Caki2 (cell line): ENCODE measurements around the gene MX2. TPM values are rescaled to one million over a fixed set of nuclear protein-coding genes. Genes with fewer than 3 reads are reported as not detected.
"Not testable (repeated sequence)": the region's sequence is repeated elsewhere in the genome, so short reads cannot be mapped to it uniquely, and the experiment has no call there.

ENCODE experiments used
- DNase-seq: peaks from one replicate; pipeline ENCODE4 v3.0.0-alpha.2; 2015; ENCODE audit warnings: low read depth
- in situ Hi-C: cut with HindIII; loops from 2 replicates; pipeline ENCODE4 v1.10.0; 2016; ENCODE audit warnings: low sequenced_read_pairs, low pct_unique_long_range_greater_than_20kb, mixed read lengths
- total RNA-seq: library from RNA; depleted of rRNA; stranded (reverse); fragments of >200 nt; shearing (Covaris generic); gene quantifications from 2 replicates; pipeline ENCODE4 v1.2.3, GENCODE V29; 2014; ENCODE audit warnings: low replicate concordance; rRNA removed

MX2 gene, protein sequence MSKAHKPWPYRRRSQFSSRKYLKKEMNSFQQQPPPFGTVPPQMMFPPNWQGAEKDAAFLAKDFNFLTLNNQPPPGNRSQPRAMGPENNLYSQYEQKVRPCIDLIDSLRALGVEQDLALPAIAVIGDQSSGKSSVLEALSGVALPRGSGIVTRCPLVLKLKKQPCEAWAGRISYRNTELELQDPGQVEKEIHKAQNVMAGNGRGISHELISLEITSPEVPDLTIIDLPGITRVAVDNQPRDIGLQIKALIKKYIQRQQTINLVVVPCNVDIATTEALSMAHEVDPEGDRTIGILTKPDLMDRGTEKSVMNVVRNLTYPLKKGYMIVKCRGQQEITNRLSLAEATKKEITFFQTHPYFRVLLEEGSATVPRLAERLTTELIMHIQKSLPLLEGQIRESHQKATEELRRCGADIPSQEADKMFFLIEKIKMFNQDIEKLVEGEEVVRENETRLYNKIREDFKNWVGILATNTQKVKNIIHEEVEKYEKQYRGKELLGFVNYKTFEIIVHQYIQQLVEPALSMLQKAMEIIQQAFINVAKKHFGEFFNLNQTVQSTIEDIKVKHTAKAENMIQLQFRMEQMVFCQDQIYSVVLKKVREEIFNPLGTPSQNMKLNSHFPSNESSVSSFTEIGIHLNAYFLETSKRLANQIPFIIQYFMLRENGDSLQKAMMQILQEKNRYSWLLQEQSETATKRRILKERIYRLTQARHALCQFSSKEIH
- 1.2 and 4.9 TPM in 2 replicates for total RNA-seq

DNA sequence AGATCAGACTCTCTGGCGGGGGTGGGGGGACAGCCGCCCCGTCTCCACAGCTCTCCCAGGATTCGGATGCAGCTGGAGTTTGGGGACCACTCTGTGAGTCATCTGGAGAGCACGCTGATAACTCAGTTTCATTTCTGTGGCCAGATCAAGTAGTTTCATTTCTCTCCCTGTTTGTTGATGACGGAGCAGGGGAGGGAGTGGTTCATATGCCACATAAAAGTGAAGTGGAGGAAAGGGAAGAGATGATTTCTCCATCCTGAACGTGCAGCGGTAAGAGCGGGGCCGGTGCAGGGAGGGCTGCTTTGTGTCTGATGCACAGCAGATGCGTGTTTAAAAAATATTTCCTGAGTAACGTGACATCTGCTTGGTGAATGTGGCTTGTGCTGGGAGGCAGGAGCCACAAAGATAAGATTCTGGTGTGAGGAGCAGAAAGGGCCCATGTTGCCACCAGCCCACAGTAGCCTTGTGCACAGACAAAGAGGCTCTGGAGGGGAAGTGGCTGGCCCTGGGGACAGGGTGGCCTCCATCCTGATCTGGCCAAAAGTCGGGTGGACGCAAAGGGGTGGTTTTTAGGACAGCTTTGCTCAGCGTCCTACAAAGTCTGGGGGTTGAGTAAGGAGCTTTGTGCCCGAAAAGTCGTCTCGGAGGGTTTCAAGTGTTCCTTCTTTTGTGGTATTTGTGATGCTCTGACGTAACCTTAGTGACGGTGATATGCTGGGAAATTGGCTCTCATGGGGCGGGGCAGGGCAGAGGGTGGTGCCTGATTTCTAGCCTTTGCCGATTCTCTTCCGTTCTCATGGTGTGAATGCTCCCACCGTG is at the start of gene MX2:
Gene MX2, plus strand, starts transcription at position 242 of the 819 bp plus-strand sequence. CDS start 14,880 bp downstream, outside the sequence.
- DNase-seq: no peak
- in situ Hi-C loops: no loop called here

DNA sequence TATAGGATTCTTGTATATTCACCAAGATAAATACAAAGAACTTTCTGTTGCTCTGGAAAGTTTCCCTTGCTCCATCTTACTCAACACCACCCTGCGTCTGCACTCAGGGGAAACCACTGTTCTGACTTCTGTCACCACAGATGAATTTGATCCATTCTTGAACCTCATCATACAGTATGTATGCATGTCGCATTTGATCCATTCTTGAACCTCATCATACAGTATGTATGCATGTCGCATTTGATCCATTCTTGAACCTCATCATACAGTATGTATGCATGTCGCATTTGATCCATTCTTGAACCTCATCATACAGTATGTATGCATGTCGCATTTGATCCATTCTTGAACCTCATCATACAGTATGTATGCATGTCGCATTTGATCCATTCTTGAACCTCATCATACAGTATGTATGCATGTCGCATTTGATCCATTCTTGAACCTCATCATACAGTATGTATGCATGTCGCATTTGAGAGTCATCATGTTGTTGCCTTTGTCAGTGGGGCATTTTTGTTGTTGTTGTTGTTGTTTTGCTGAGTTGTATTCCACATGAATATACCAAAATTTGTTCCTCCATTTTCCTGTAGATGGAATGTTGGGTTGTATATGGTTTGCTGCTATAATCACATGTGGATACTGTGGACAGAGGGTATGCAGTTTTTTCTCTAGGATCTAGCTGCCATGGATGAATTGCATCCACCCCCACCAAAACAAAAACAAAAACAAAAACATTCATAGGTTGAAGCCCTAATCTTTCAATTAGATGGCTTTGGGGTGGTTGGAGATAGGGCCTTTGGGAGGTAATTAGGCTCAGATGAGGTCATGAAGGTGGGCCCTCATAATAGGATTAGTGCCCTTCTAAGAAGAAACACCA is 48.3 kb upstream of the MX2 start:
- DNase-seq, in situ Hi-C loops: not testable (repeated sequence)

DNA sequence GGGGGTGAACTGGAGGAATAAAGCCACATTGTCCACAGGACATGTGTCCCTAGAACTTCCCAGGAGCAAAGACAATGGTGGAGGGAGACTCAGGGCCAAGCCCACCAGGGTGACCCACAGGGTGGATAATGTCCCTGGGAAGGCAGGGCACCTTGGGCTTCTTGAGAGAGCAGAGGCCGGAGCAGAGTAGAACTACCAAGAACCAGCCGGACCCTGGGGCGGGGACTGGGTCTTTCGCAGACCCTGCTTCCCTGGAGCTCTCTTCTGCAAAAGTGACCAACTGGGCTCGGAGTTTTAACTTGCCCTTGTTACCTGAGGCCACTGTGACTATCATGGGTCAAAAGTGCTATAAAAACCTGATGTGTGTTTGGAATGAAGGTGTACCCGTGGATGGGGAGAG is 46.1 kb upstream of the MX2 start:
- in situ Hi-C loops: no loop called here
- DNase-seq: no peak

DNA sequence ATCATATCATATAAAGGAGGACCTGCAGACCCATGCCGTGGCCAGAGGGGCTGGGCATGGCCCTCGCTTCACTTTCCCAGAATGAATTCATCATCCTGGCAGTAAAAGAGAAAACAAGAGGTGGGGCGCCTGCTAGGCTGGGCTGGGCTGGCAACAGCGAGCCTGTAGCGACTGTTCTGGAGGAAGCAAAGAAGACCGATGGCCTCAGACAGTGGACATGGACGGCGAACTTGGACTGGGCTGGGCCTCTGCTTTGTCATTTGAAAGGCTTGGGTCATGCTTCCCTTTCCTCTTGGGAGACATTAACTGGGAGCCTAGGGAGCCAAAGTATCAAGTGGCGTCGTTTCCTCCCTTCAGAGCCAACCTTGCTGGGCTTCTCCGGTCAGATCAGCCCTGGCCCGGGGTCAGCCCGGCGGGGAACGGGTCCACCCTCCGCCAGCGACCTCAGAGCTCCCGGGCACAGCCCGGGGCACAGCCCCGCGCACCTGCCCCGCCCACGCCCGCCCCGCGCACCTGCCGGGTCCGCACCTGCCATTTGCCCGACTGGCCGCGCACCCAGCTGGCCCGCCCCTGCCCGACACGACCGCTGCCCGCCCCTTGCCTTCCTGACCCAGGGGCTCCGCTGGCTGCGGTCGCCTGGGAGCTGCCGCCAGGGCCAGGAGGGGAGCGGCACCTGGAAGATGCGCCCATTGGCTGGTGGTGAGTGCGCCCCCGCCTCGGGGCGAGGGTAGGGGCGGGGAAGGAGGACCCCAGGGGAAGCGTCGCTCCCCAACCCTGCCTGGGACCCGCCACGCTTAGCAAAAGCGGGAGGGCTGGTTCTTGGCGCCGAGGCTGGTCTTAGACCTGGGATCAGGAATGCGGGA is 45.4 kb upstream of the MX2 start, which contains the start of gene FAM3B:
Gene FAM3B, plus strand, starts transcription at position 602 of the 863 bp plus-strand sequence. Its CDS starts 79 bp downstream, at position 681.
- no peak for DNase-seq
- in situ Hi-C loops: no loop called here

DNA sequence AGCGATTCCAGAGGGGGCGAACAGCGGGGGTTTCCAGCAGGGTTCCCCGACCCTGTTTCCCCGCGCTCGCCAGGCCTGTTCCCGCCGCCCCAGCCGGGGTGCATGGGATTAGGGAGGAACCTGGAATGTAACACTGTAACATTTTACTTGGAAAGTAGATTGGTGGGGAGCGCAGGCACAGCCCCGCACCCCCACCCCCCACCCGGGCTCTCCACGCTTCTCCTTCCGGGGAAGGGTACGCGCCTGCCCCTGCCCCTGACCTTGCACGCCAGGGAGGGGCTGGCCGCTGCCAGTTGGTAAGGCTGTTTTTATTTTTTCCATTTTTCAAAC is 44.8 kb upstream of the MX2 start:
- in situ Hi-C loops: no loop called here
- DNase-seq: no peak

DNA sequence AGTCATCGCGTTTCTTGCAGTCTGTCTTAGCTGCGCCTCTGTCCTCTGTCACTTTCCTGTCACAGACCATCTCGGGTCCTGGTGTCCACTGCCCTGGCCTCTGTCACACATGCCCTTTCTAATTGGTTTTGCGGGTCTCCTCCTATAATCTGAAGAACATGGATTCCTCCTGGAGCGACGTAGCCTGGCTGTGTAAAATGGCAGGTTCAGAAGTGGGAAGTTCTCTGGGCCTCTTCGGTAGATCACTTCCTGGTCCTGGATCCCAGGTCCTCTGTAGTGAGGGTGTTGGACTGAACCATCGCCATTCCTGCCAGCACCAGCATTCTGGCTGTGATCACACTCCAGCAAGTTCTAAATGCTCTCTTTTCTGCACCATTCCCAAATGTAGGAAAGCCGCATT is 44.4 kb upstream of the MX2 start:
- in situ Hi-C loops: no loop called here
- no peak for DNase-seq

DNA sequence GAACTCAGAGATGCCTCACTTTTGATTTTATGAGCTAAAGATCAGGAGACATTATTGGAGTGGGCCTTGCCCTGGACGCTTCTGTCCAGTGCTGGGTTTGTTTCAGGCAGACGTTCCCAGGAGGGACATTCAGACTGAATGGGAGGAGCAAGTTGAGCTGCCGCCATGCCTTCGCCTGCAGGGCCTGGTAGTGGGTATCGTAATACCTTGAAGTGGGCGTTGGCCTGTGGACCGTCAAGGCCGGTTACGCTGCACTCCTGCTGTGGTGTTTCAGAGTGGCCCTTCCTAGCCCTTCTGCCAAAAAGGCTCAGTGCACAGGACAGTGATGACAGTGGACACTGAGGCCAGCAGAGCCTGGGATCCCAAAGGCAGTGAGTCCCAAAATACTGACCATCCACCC is 43.6 kb upstream of the MX2 start:
- in situ Hi-C loops: no loop called here
- no peak for DNase-seq

DNA sequence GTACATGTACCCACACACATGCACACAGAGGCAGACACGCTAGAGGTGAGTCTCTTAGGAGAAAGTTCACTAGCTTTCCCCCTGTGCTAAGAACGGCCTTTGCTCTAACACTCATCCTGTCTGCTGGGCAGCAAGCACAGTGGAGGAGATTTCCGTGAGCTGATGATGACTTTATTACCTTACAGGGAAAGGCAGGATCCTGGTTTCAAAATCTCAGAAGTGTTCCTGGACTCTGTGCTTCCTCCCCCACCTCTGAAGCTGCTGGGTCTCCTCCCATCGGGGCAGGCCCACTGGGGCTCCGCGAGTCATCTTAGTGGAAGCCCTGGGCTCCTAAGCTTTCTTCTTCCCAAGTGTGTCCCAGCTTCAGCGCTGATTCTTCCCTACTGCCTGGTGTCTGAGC is 42.6 kb upstream of the MX2 start:
- DNase-seq: no peak
- in situ Hi-C loops: no loop called here

DNA sequence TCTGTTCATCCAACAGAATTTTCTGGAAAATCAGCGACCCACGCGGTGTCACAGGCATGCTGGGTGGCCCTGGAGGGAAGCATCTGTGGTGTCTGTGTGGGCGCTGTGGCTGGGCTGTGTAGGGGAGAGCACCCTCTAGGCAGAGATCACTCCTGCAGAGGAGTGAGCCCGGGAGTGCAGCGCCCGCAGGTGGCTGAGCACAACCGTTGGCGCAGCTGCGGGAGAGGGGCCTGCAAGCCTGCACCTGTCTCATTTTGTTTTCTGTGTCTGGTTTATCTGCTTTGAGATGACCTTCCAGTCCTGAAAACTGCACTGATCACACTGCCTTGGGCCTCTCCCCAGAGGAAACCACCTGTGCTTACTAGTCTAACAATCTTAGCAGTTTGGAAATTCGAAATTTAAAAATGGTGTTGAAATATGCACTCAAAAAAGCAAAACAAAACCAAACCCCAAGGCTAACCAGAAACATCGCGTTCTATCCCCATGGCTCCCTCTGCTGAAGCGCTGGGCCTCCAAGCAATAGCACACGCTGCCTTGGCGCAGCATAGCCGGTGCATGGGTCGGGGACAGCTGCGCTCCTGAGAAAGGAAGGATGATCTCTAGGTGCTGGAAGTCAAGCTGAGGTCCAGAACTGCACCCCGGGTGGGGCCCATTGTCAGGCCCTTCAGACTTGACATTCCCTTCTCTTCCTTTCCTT is 40.5 kb upstream of the MX2 start:
- no peak for DNase-seq
- in situ Hi-C loops: no loop called here

DNA sequence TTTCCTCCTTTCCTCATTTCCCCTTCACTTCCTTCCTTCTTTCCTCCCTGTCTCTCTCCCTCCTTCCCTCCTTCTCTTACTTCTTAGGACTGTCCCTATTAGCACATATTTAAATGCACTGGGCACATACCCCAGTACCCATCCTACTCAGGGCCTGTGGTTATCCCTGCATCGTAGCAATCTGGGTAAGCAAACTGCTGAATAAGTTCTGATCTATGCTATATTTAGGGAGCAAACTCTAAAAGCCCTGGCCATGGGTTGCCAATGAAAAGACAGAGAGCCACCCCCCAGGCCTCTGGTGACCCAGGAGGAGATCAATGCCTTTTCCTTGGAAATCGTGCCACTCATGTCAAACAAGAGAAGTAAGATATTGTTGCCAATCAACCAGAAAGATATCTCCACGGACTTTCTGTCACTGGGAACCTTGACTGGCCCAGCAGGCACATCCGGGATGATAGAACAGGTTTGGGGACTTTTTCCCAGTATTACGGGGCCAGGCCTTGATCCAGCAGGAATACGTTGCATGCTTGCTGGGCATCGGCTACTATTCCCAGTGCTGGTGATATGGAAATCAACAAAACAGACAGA is 39.8 kb upstream of the MX2 start:
- in situ Hi-C loops: no loop called here
- DNase-seq: no peak

DNA sequence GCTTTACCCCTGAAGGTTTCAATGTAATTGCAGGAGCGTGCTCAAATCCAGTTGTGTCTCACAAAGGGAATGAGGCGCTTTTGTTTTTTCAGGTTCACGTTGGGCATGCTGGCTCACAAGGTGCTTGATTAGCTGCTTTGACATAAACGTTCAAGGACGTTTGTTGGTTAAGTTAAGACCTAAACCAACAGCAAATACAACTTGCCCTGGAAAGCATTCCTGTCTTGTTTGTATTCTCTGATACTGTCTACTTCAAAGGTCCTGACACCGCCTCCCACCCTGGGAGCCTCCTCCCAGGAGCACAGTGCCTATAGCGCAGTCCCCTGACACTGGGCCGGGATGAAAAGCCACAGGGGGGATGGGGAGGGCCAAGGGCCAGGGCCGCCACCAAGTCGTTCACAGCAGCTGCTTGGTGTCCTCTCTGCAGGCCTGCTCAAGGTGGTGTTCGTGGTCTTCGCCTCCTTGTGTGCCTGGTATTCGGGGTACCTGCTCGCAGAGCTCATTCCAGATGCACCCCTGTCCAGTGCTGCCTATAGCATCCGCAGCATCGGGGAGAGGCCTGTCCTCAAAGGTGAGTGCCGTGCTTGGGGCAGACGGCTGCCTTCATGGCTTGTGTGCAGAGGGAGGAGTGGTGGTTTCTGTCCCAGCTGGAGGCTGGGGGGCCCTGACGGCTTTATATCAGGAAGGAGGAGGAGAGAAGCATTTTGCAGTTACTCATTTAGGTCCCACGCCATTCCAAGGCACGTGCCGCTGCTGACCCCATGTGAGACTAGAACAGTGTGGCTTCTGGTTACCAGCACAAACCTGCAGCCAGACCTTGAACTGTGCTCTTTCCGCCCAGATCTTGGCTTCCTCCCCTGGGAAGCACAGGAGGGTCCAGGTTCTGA is 39.1 kb upstream of the MX2 start:
- DNase-seq: no peak
- in situ Hi-C loops: no loop called here

DNA sequence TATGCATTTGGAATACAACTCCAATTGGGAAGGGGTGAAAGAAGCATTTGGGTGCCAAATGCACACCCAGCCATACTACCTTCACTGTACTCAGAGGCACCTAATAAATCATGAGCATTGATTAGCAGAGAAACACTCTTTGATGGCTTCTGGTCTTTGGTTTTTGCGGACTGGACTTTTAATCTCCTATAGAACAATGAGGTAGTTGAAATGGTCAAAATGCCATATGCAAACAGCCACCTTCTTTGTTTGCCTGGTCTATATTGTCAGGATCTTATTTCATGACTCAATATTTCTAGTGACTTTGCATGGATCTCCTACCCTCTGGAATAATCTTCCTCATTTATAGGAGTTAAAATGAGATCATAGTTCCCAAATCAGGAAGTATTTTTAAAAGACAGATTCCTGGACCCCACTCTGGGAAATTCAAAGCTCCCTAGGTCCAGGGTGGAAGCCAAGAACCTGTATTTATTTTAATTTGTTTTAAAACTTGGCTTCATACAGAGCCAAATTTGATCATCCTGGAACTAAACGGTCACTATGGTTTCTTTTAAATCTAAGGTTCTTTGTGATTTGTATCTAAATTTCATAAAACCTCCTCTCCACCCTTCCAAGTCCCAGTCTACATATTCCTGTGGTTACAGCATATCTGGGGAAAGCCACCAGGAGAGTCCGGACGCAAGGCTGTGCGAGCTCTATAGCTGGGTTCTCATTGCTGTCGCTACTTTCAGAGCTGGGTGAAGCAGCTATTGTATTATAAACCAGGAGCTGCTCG is 36.5 kb upstream of the MX2 start:
- in situ Hi-C loops: no loop called here

DNA sequence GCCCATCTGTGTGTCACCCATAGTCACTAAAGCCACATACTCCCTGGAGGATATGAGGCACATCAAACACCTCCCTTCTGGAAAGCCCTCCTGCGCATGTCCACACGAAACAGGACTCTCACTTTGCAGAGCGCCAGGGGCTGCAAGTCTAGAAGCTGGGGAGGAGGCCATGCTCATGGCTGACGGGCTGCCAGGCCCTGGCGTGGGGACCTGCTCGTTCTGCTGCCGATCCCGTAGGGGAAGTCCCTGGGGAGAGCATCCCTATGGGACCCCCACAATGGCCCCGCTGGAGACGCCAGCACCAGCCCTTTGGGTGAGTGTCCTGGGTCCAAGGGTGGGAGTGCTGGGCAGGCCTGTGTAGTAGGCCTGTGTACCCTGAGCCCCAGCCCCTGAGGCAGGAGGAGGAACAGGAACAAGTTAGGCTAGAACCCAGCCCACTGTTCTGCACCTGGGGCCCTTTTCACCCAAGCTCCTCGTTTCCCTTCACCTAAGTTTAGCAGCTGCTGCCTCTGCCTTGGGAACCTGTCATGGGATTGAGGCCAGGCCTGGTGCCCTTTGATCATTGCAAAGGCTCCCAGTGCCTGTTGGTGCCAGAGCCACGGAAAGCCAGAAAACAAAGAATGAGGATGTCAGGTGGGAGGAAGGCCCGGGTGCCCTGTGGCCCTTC is 35.3 kb upstream of the MX2 start:
- in situ Hi-C loops: no loop called here
- no peak for DNase-seq

More for the DNA sequence above, 36.5 kb upstream of the MX2 start:
- no peak for DNase-seq

DNA sequence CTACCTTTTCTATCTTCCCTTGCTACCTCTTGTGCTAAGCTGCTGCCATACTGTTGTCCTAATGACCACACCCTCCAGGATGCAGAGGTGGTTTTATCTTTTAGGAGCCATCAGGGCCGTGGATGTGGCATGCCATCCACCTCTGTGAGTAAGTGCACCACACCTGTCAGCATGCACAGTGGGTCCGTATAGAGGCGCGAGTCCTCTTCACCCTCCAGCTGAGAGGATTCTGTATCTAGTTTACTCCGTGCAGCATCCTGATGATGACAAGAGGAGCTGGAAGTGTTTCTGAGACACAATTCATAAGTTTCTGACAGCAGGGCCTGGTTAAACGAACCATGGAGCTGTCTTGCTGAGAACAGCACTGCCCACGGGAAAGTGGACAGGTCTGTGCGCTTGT is 34.1 kb upstream of the MX2 start:
- in situ Hi-C loops: no loop called here

More for the DNA sequence above, 34.1 kb upstream of the MX2 start:
- DNase-seq: no peak
